LNCAP (cell line): Measurements from ENCODE around the gene C1QTNF12.

Experiments
- CTCF ChIP-seq: fragments of 450-650 bp; IDR thresholded peaks from 2 replicates; pipeline ENCODE4 v1.5.1; 2017; ENCODE audit warnings: mild to moderate bottlenecking

C1QTNF12 gene

GRCh38 chr1:1235016-1235744 lies 11.3 kb downstream of the C1QTNF12 start:
- TF ChIP-seq CTCF, result no peak

GRCh38 chr1:1234180-1234808 lies 12.2 kb downstream of the C1QTNF12 start:
- TF ChIP-seq CTCF, result no peak

- no peak for TF ChIP-seq CTCF
Measured at GRCh38 chr1:1233567-1233892, 13.0 kb downstream of the C1QTNF12 start.

- no peak for TF ChIP-seq CTCF
Measured at GRCh38 chr1:1232796-1233566, 13.5 kb downstream of the C1QTNF12 start.

DNA sequence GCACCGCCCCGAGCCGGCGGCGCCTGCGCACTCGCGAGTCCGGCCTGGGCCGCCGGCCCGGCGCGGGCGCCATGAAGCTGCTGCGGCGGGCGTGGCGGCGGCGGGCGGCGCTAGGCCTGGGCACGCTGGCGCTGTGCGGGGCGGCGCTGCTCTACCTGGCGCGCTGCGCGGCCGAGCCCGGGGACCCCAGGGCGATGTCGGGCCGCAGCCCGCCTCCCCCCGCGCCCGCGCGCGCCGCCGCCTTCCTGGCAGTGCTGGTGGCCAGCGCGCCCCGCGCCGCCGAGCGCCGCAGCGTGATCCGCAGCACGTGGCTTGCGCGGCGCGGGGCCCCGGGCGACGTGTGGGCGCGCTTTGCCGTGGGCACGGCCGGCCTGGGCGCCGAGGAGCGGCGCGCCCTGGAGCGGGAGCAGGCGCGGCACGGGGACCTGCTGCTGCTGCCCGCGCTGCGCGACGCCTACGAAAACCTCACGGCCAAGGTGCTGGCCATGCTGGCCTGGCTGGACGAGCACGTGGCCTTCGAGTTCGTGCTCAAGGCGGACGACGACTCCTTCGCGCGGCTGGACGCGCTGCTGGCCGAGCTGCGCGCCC lies 14.2 kb downstream of the C1QTNF12 start, which contains the start of gene B3GALT6:
TSS of gene B3GALT6 (plus strand) at position 30 of the 588 bp plus-strand sequence. CDS start at position 72, 42 bp downstream.
- no peak for TF ChIP-seq CTCF

DNA sequence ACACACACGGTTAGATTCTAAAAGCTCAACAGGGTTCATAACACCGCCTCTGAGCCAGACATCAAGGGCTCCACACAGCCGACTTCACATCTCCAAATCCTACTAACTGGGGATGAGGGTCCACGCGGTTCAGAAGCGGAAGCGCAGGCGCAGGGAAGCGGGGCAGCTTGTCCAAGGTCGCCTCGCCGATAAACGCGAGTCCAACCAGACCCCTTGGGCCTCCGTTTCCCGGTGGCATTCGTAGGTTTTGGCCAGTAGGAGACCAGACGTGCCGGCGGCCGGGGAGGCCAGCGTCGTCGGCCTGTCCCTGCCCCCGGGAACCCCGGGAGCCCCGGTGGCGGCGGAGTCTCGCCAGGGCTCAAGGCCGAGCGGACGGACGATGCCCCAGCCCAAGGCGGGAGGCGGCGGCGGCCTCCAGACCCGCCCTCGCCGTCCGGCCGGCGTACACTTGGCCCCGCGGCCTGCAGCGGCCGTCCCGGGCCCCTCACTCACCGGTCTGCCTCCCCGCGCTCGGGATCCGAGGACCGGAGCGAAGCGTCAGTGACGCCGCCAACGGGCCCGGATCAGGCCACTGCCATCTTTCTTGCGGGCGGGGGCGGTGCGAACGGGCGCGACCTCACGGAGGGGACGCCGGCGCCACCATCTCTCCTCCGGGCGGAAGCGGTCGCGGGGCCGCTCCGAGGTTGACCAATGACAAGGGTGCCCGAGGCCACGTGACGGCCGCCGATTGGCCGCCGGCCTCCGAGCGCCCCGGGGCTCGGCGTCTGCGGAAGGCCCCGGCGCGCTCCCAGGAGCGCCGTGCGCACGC lies 14.9 kb downstream of the C1QTNF12 start, which contains the start of gene SDF4:
TSS of gene SDF4 (minus strand) at position 602 of the 808 bp plus-strand sequence. CDS start 3,229 bp downstream, outside the sequence.
- TF ChIP-seq CTCF, result no peak
